HCT116 (cell line): ENCODE results near the gene MAML2. TPM values are rescaled to one million over a fixed set of nuclear protein-coding genes. Genes with fewer than 3 reads are reported as not detected.

ENCODE experiments used
- ATAC-seq: fragments of 200-7000 bp; cut with Tn5 transposase; 2 replicates; pipeline ENCODE4 v1.9.1; 2020; ENCODE audit warnings: mild to moderate bottlenecking, moderate library complexity
- BruUV-seq: library from RNA; stranded (reverse); fragments of 400-500 nt; replicated peaks from 2 replicates; lab custom pipeline; 2021; lab: Mats Ljungman, UMichigan
- CTCF ChIA-PET: fragments of 300-600 bp; sonication (Branson Sonifier 250); formaldehyde crosslinking; loops from one replicate; lab custom pipeline; 2021; ENCODE audit warnings: antibody characterized with exemption; lab: Charles Lee
- POLR2A ChIA-PET: fragments of 300-600, 350-600 bp; sonication (Branson Sonifier 250); formaldehyde crosslinking; loops from one replicate; lab custom pipeline; 2021; ENCODE audit warnings: antibody characterized with exemption; lab: Charles Lee
- RAD21 ChIA-PET, 2 experiments: fragments of 300-600 bp; sonication (Branson Sonifier 250); formaldehyde crosslinking; loops; one replicate each; lab custom pipeline; 2023; ENCODE audit warnings: low total read pairs in 2 of 2; ENCODE audit not compliant: uncharacterized antibody in 2 of 2, unreplicated experiment in 2 of 2, low non-redundant PET in 1 of 2; lab: Charles Lee
- DNase-seq: peaks from one replicate; pipeline ENCODE4 v3.0.0-alpha.2; 2010; ENCODE audit warnings: low read depth, low spot score
- H2AFZ ChIP-seq: fragments of 200-600 bp; shearing (Covaris generic), sonication (generic); 2 replicates; pipeline ENCODE4 v1.6.1; 2017; ENCODE audit warnings: low read depth, mixed run types, mixed read lengths, antibody characterized with exemption, low read length; ENCODE audit not compliant: poor library complexity, severe bottlenecking
- H3K27ac ChIP-seq: 2 replicates; pipeline ENCODE4 v1.5.1; 2012; ENCODE audit warnings: low read depth, low read length
- H3K27me3 ChIP-seq: fragments of 200-600 bp; sonication (generic); 2 replicates; pipeline ENCODE4 v1.6.1; 2016; ENCODE audit warnings: mixed run types, low read length, mixed read lengths; ENCODE audit not compliant: insufficient read depth
- H3K36me3 ChIP-seq, 2 experiments: fragments of 200-500 bp in 1 of 2; fragments of 200-600 bp in 1 of 2; sonication (Bioruptor generic) in 1 of 2; sonication (generic) in 1 of 2; 2 replicates each; pipeline versions ENCODE4 v1.5.1 to v1.6.1; 2014 to 2016; ENCODE audit warnings: low read length in 2 of 2, inconsistent platforms in 1 of 2, mixed read lengths in 1 of 2, mixed run types in 1 of 2; ENCODE audit not compliant: insufficient read depth in 2 of 2, control insufficient read depth in 1 of 2
- H3K4me1 ChIP-seq, 2 experiments: fragments of 200-600 bp in 1 of 2; sonication (generic) in 1 of 2; 2 replicates each; pipeline versions ENCODE4 v1.5.1 to v1.6.1; 2012 to 2017; ENCODE audit warnings: low read length in 2 of 2, inconsistent platforms in 1 of 2, mild to moderate bottlenecking in 1 of 2, mixed read lengths in 1 of 2, mixed run types in 1 of 2, moderate library complexity in 1 of 2; ENCODE audit not compliant: insufficient read depth in 2 of 2, control insufficient read depth in 1 of 2
- H3K4me2 ChIP-seq: fragments of 200-600 bp; sonication (generic); 2 replicates; pipeline ENCODE4 v1.6.1; 2017; ENCODE audit warnings: mixed run types, low read length, mixed read lengths
- H3K4me3 ChIP-seq, 2 experiments: fragments of 200-600 bp in 1 of 2; sonication (generic) in 1 of 2; replicated peaks in 1 of 2; 2 replicates each; pipeline ENCODE4 v1.5.1; 2011 to 2016; ENCODE audit warnings: low read length in 2 of 2, control low read depth in 1 of 2, low read depth in 1 of 2, mild to moderate bottlenecking in 1 of 2, mixed read lengths in 1 of 2, mixed run types in 1 of 2
- H3K79me2 ChIP-seq: fragments of 200-600 bp; sonication (generic); 2 replicates; pipeline ENCODE4 v1.6.1; 2017; ENCODE audit warnings: mild to moderate bottlenecking, mixed run types, low read length, moderate library complexity, mixed read lengths; ENCODE audit not compliant: insufficient read depth
- H3K9ac ChIP-seq: fragments of 200-600 bp; sonication (generic); 2 replicates; pipeline ENCODE4 v1.6.1; 2016; ENCODE audit warnings: low read length, mixed read lengths
- H3K9me2 ChIP-seq: fragments of 200-600 bp; sonication (generic), shearing (Covaris generic); 2 replicates; pipeline ENCODE4 v1.6.1; 2017; ENCODE audit warnings: mixed run types, mild to moderate bottlenecking, moderate library complexity; ENCODE audit not compliant: insufficient read depth
- H3K9me3 ChIP-seq, 2 experiments: fragments of 200-500 bp in 1 of 2; fragments of 200-600 bp in 1 of 2; sonication (Bioruptor generic) in 1 of 2; sonication (generic) in 1 of 2; 2 replicates each; pipeline ENCODE4 v1.6.1; 2014 to 2017; ENCODE audit warnings: low read length in 2 of 2, mixed read lengths in 2 of 2, inconsistent platforms in 1 of 2, low read depth in 1 of 2, mild to moderate bottlenecking in 1 of 2, mixed run types in 1 of 2, moderate library complexity in 1 of 2; ENCODE audit not compliant: control insufficient read depth in 1 of 2, insufficient read depth in 1 of 2
- H4K20me1 ChIP-seq: fragments of 200-600 bp; sonication (generic), shearing (Covaris generic); 2 replicates; pipeline ENCODE4 v1.6.1; 2017; ENCODE audit warnings: mixed run types, mild to moderate bottlenecking, moderate library complexity; ENCODE audit not compliant: insufficient read depth
- CBX3 ChIP-seq: IDR thresholded peaks from 2 replicates; pipeline ENCODE4 v1.6.1; 2012; ENCODE audit warnings: low read depth
- CEBPB ChIP-seq: IDR thresholded peaks from 2 replicates; pipeline ENCODE4 v1.6.1; 2012; ENCODE audit warnings: low read depth
- EGR1 ChIP-seq: IDR thresholded peaks from 2 replicates; pipeline ENCODE4 v1.6.1; 2012; ENCODE audit warnings: low read depth
- SIN3A ChIP-seq: IDR thresholded peaks from 2 replicates; pipeline ENCODE4 v1.6.1; 2012; ENCODE audit warnings: low read depth
- TCF7L2 ChIP-seq: IDR thresholded peaks from 2 replicates; pipeline ENCODE4 v1.7.0; 2011; ENCODE audit warnings: borderline replicate concordance, inconsistent platforms; ENCODE audit not compliant: insufficient read depth, insufficient read length; ENCODE audit errors: extremely low read depth
- ZFX ChIP-seq: fragments of 450-650 bp; IDR thresholded peaks from 2 replicates; pipeline ENCODE4 v1.6.1; 2017
- intact Hi-C: fragments of 100-400 bp; cut with micrococcal nuclease; formaldehyde crosslinking; loops from 2 replicates; pipeline ENCODE4 v1.10.0; 2022
- total RNA-seq: library from RNA; stranded (reverse); gene quantifications from one replicate; pipeline ENCODE4 v1.2.1, GENCODE V29; 2021; ENCODE audit not compliant: unreplicated experiment
- TF ChIP-seq, protein P1 (sequence below): IDR thresholded peaks from 2 replicates; pipeline ENCODE4 v1.6.1; 2012
- TF ChIP-seq, protein P2 (sequence below): IDR thresholded peaks from 2 replicates; pipeline ENCODE4 v1.6.1; 2011; ENCODE audit warnings: mild to moderate bottlenecking, low read length, moderate library complexity; ENCODE audit not compliant: insufficient replicate concordance; ENCODE audit errors: extremely low read depth
- TF ChIP-seq, protein P3 (sequence below): IDR thresholded peaks from 2 replicates; pipeline ENCODE4 v1.6.1; 2012
- TF ChIP-seq, protein P4 (sequence below), 3 experiments: fragments of 200-600 bp in 1 of 3; sonication (generic) in 1 of 3; IDR thresholded peaks in 2 of 3; conservative IDR thresholded peaks in 1 of 3; 2 replicates each; pipeline ENCODE4 v1.5.1; 2012 to 2017; ENCODE audit warnings: low read depth in 2 of 3, low read length in 2 of 3, antibody characterized with exemption in 1 of 3, borderline replicate concordance in 1 of 3, control low read depth in 1 of 3, mild to moderate bottlenecking in 1 of 3, mixed read lengths in 1 of 3, mixed run types in 1 of 3, moderate library complexity in 1 of 3; ENCODE audit not compliant: insufficient read depth in 1 of 3

MAML2 gene
- total RNA-seq, 1 experiment from 2014 or later = 2.6 TPM

DNA sequence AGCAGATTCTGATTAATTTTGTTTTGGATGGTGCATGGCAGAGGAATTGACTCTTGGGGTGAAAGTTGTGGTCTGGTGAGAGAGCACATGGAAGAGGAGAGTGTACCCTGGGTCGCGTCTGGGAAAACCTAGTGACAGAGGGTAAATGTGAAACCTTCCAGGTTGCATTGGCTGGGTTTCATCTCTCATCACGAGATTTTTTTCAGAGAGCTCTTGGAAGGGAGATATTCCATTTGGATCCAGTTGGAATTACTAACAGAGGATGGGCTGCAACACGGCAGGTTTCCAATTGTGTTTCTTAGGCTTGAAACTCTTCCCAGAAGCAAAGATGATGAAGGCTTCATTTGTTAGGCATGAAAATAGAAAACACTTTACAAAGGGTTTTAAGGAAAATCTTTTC lies 309.4 kb downstream of the MAML2 start:
- Histone ChIP-seq H3K9me3 (no peaks in the 10 kb centered on the region), H3K79me2 (no peaks in the 10 kb centered on the region), H3K4me1 (peaks cover 0 to 12% of the 10 kb centered on the region in 2 experiments; a peak in 2 of 4 replicates), H3K36me3 (no peaks in the 10 kb centered on the region), H3K9me2 (no peaks in the 10 kb centered on the region), H3K27me3 (no peaks in the 10 kb centered on the region), H4K20me1 (no peaks in the 10 kb centered on the region), H3K27ac (no peak overlapping the region), H3K4me2 (no peak overlapping the region), H3K4me3 (no peak overlapping the region), H3K9ac (no peak overlapping the region), H2AFZ (no peak overlapping the region)
- RAD21 ChIA-PET = no interaction called here
- no peak for DNase-seq
- intact Hi-C loops = no loop called here
- CTCF ChIA-PET = no interaction called here
- POLR2A ChIA-PET = no interaction called here
- BruUV-seq = no TSS peak
- TF ChIP-seq EGR1 (no peak), ZFX (no peak), SIN3A (no peak), CBX3 (no peak), TCF7L2 (no peak), CEBPB (no peak)
- TF ChIP-seq, protein P1, sequence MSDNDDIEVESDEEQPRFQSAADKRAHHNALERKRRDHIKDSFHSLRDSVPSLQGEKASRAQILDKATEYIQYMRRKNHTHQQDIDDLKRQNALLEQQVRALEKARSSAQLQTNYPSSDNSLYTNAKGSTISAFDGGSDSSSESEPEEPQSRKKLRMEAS = no peak
- TF ChIP-seq, protein P2, sequence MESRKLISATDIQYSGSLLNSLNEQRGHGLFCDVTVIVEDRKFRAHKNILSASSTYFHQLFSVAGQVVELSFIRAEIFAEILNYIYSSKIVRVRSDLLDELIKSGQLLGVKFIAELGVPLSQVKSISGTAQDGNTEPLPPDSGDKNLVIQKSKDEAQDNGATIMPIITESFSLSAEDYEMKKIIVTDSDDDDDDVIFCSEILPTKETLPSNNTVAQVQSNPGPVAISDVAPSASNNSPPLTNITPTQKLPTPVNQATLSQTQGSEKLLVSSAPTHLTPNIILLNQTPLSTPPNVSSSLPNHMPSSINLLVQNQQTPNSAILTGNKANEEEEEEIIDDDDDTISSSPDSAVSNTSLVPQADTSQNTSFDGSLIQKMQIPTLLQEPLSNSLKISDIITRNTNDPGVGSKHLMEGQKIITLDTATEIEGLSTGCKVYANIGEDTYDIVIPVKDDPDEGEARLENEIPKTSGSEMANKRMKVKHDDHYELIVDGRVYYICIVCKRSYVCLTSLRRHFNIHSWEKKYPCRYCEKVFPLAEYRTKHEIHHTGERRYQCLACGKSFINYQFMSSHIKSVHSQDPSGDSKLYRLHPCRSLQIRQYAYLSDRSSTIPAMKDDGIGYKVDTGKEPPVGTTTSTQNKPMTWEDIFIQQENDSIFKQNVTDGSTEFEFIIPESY = no peak
- TF ChIP-seq, protein P3, sequence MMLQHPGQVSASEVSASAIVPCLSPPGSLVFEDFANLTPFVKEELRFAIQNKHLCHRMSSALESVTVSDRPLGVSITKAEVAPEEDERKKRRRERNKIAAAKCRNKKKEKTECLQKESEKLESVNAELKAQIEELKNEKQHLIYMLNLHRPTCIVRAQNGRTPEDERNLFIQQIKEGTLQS = no peak
- TF ChIP-seq, protein P4, sequence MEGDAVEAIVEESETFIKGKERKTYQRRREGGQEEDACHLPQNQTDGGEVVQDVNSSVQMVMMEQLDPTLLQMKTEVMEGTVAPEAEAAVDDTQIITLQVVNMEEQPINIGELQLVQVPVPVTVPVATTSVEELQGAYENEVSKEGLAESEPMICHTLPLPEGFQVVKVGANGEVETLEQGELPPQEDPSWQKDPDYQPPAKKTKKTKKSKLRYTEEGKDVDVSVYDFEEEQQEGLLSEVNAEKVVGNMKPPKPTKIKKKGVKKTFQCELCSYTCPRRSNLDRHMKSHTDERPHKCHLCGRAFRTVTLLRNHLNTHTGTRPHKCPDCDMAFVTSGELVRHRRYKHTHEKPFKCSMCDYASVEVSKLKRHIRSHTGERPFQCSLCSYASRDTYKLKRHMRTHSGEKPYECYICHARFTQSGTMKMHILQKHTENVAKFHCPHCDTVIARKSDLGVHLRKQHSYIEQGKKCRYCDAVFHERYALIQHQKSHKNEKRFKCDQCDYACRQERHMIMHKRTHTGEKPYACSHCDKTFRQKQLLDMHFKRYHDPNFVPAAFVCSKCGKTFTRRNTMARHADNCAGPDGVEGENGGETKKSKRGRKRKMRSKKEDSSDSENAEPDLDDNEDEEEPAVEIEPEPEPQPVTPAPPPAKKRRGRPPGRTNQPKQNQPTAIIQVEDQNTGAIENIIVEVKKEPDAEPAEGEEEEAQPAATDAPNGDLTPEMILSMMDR (IDR thresholded peaks at IDR 0.05 in 2 of 3, conservative IDR thresholded peaks at IDR 0.05 in 1 of 3; ENCODE audit: borderline replicate concordance in 1 of 3, insufficient read depth in 1 of 3, low read depth in 2 of 3, low read length in 2 of 3) = no peak
- no peak for ATAC-seq
